Activated naive CD4-positive, alpha-beta T cell treated with anti-CD3 and anti-CD28 coated beads, Interleukin-2, amount 50 U/mL, for 72 hours (primary cell): ENCODE measurements around the gene TJAP1. TPM values are rescaled to one million over a fixed set of nuclear protein-coding genes. Genes with fewer than 3 reads are reported as not detected.

ENCODE experiments used
- ATAC-seq, 2 donors: fragments of 150-1000 bp; cut with Tn5 transposase; 2 replicates each; pipeline ENCODE4 v1.10.0; 2021; ENCODE audit warnings: mild to moderate bottlenecking in 2 of 2, moderate library complexity in 2 of 2
- DNase-seq, 2 donors: peaks; one replicate each; pipeline ENCODE4 v3.0.0; 2021 to 2022; ENCODE audit warnings: low spot score in 2 of 2
- H3K27ac Mint-ChIP-seq, 2 donors: one replicate each; pipeline ENCODE4 v1.8.0; 2022; ENCODE audit warnings: mild to moderate bottlenecking in 2 of 2, mixed read lengths in 2 of 2
- H3K36me3 Mint-ChIP-seq, 2 donors: one replicate each; pipeline ENCODE4 v1.8.0; 2022; ENCODE audit warnings: mixed read lengths in 2 of 2
- H3K9me3 Mint-ChIP-seq, 2 donors: one replicate each; pipeline ENCODE4 v1.8.0; 2022; ENCODE audit warnings: mixed read lengths in 2 of 2
- total RNA-seq, 2 donors: library from RNA; stranded (reverse); gene quantifications; one replicate each; pipeline ENCODE4 v1.2.3, GENCODE V29; 2022

TJAP1 gene
- total RNA-seq = 10 to 100 TPM; 23.0 to 35.0 TPM

DNA sequence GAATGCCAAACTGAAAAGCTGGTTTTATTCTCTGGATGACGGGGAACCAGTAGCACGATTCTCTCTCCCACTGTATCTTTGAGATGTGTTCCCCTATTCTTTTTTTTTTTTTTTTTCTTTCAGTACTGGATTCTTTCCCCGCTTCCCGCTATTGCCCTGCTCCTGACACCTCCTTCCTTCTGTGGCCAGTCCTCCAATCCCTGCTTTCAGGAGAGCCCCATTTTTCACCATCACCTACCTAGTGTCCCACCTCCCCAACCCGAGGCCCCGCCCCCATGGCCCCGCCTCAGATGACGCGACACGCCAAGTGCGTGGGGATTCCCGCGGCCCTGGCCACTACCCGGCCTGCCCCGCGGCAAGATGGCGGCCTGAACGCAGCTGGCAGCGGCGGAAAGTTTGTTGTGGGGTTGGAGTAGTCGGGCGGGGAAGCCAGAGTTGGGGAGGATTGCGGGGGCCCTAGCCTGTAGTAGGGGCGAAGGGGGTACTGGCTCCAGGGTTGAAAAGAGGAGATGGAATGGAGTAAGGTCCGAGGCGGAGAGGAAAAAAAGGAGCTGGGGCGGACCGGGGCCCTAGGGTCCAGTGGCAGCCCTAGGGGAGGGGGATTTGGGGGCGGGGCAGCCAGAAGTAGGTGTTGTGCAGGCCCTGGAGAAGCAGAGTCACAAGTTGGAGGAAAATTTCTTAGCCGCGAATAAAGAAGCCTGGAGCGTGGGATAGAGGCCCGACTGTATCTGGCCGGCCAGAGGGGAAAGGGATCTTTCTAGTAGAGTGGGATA lies at the start of gene TJAP1:
TJAP1 (plus strand) TSS at position 336 of the 773 bp plus-strand sequence. CDS start 21,432 bp downstream, outside the sequence.
- H3K9me3 Mint-ChIP-seq = no peaks in the 10 kb centered on the region
- peak; percentile 93 to 99 for DNase-seq
- peak within 1 kb of the TSS; percentile 91 to 96 for H3K27ac Mint-ChIP-seq
- peaks cover 6 to 9% of the 10 kb centered on the region in 2 donors for H3K36me3 Mint-ChIP-seq
- peak; percentile 100 for ATAC-seq

GRCh38 chr6:43428112-43428570 lies 49.2 kb upstream of the TJAP1 start:
- DNase-seq = no peak
- peak overlapping the region; percentile 86 to 99 for H3K27ac Mint-ChIP-seq
- no peak for ATAC-seq
- peaks cover 0 to 8% of the 10 kb centered on the region in 2 donors for H3K36me3 Mint-ChIP-seq
- H3K9me3 Mint-ChIP-seq = no peaks in the 10 kb centered on the region

DNA sequence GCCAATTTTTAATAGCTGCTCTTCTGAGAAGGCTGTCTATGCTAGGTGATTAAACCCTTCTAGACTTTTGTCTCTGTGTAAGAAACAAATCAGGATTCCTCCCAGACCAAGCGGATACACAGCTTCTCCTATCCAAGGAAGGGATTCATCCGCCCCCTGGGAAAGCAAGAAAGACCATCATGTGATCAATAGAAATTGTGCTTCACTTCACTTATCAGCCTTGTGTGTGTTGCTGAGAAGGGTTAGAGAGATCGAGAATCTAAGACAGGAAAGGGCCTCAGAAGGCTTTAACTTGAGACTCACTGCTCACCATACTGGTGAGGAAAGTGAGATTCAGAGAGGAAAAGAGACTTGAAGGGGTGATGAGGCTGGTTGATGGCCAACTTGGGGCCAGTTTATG lies 48.5 kb upstream of the TJAP1 start:
- Mint-ChIP-seq H3K27ac (peak overlapping the region; percentile 86 to 99), H3K36me3 (peaks cover 0 to 8% of the 10 kb centered on the region in 2 donors), H3K9me3 (no peaks in the 10 kb centered on the region)
- ATAC-seq (no peak), DNase-seq (no peak)

DNA sequence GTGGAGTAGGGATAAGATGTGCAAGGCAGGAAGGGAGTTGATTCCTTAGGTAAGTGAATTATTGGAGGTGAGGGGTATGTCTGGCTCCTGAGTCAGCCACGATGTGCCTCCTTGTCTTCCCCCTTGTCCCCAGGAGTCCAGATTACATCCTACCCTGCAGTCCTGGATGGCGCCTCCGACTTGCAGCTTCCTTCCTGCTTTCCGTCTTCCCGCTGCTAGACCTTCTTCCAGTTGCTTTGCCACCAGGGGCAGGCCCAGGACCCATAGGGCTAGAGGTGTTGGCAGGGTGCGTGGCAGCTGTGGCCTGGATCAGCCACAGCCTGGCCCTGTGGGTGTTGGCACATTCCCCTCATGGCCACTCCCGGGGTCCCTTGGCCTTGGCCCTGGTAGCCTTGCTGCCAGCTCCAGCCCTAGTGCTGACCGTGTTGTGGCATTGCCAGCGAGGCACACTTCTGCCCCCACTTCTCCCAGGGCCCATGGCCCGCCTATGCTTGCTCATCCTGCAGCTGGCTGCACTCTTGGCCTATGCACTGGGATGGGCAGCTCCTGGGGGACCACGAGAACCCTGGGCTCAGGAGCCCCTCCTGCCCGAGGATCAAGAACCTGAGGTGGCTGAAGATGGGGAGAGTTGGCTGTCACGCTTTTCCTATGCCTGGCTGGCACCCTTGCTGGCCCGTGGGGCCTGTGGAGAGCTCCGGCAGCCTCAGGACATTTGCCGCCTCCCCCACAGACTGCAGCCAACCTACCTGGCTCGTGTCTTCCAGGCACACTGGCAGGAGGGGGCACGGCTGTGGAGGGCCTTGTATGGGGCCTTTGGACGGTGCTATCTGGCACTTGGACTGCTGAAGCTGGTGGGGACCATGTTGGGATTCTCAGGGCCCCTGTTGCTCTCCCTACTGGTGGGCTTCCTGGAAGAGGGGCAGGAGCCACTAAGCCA lies 45.1 kb upstream of the TJAP1 start:
- DNase-seq (no peak), ATAC-seq (no peak)
- Mint-ChIP-seq H3K36me3 (peaks cover 0 to 8% of the 10 kb centered on the region in 2 donors), H3K27ac (peak overlapping the region in 1 of 2 donors; percentile 29), H3K9me3 (no peaks in the 10 kb centered on the region)

DNA sequence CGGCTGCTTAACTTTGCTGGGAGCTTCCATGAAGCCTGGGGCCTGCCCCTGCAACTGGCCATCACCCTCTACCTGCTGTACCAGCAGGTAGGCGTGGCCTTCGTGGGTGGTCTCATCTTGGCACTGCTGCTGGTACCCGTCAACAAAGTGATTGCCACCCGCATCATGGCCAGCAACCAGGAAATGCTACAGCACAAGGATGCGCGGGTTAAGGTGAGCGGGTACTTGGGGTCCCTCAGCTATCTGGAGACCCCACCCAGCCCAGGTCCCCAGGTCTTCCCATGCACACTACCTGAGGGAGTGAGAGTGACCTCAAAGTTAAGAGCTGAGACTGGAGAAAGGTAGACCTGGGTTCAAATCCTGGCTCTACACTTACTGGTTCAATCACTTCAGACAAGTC lies 44.2 kb upstream of the TJAP1 start:
- H3K36me3 Mint-ChIP-seq = peaks cover 0 to 4% of the 10 kb centered on the region in 2 donors
- ATAC-seq (no peak), DNase-seq (no peak)
- no peak overlapping the region for H3K27ac Mint-ChIP-seq
- H3K9me3 Mint-ChIP-seq = no peaks in the 10 kb centered on the region

GRCh38 chr6:43434001-43434840 lies 43.1 kb upstream of the TJAP1 start:
- ATAC-seq = no peak
- Mint-ChIP-seq H3K9me3 (no peaks in the 10 kb centered on the region), H3K27ac (peak overlapping the region; percentile 36 to 74), H3K36me3 (no peaks in the 10 kb centered on the region)
- DNase-seq = no peak

DNA sequence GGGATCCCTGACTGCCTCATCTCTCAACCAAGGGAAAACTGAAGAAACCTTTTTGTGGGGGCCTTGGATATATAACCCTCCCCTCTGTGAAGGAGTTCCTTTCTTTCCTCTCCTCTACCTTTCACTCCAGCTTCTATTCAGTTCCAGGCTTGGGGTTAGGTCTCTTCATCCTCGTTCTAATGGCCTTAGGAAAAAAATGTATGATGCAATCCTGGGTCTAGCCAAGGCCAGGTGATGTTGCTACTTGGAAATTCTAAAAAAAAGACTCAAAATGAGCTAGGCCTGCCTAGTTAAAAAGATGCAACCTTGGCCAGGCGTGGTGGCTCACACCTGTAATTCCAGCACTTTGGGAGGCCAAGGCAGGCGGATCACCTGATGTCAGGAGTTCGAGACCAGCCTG lies 42.4 kb upstream of the TJAP1 start:
- DNase-seq (no peak), ATAC-seq (no peak)
- Mint-ChIP-seq H3K27ac (no peak overlapping the region), H3K9me3 (no peaks in the 10 kb centered on the region), H3K36me3 (no peaks in the 10 kb centered on the region)

- ATAC-seq = no peak
- H3K27ac Mint-ChIP-seq = no peak overlapping the region
These were observed 41.5 kb upstream of the TJAP1 start for GRCh38 chr6:43435682-43436437.

GRCh38 chr6:43436577-43437282 lies 40.6 kb upstream of the TJAP1 start:
- peak in 1 of 2 donors; percentile 41 for ATAC-seq
- Mint-ChIP-seq H3K36me3 (no peaks in the 10 kb centered on the region), H3K9me3 (no peaks in the 10 kb centered on the region), H3K27ac (no peak overlapping the region)
- no peak for DNase-seq

More at GRCh38 chr6:43435682-43436437, 41.5 kb upstream of the TJAP1 start:
- no peak for DNase-seq
- Mint-ChIP-seq H3K9me3 (no peaks in the 10 kb centered on the region), H3K36me3 (no peaks in the 10 kb centered on the region)

DNA sequence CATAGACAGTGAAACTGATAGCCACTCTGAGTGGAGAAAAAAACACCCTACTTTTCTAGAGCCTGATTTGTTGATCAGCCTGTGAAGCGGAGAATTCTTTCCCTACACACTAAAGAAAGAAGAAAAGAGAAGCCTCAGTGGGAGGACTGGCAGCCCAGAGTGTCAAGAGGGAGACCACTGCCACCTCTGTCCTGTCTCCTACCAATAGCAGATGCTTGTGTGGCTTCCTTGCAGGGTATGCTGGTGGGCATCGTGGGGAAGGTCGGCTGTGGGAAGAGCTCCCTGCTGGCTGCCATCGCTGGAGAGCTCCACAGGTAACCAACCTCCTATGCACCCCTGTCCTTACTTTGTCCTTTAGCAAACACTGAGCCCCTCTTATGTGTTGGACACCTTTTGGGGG lies 39.7 kb upstream of the TJAP1 start:
- Mint-ChIP-seq H3K9me3 (no peaks in the 10 kb centered on the region), H3K36me3 (no peaks in the 10 kb centered on the region)
- DNase-seq = no peak

GRCh38 chr6:43442935-43443334 lies 34.4 kb upstream of the TJAP1 start:
- peak overlapping the region in 1 of 2 donors; percentile 86 for H3K27ac Mint-ChIP-seq
- H3K9me3 Mint-ChIP-seq = no peaks in the 10 kb centered on the region
- no peaks in the 10 kb centered on the region for H3K36me3 Mint-ChIP-seq
- ATAC-seq = no peak
- DNase-seq = no peak

More for the DNA sequence above, 39.7 kb upstream of the TJAP1 start:
- H3K27ac Mint-ChIP-seq = peak overlapping the region in 1 of 2 donors; percentile 4
- ATAC-seq = no peak

DNA sequence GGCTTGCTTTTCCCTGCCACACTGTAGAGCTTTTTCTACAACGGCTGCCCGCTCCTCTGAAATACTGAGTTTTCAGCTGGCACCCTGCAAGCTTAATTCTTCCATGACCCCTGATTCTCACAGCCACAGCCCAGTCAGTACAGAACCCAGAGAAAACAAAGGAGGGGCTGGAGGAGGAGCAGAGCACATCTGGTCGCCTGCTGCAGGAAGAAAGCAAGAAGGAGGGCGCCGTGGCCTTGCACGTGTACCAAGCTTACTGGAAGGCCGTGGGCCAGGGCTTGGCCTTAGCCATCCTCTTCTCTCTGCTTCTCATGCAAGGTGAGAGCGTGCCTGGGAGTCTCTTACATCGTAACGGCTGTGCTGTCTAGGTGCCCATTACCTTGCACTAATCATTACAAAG lies 33.3 kb upstream of the TJAP1 start:
- H3K9me3 Mint-ChIP-seq = no peaks in the 10 kb centered on the region
- H3K27ac Mint-ChIP-seq = no peak overlapping the region
- no peak for DNase-seq
- ATAC-seq = no peak
- no peaks in the 10 kb centered on the region for H3K36me3 Mint-ChIP-seq

DNA sequence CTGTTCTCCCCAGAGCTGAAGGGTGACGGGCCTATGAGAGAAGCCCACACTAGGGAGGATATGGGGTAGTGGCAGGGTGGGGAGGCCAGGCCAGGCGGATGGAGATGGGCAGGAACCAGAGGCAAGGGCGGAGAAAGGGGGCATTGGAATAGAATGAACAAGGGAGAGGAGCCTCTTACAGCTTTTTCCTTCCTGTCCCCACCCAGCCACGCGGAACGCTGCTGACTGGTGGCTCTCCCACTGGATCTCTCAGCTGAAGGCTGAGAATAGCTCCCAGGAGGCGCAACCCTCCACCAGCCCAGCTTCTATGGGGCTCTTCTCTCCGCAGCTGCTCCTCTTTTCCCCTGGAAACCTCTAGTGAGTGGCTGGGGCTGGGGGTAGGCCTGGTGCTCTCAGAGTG lies 32.8 kb upstream of the TJAP1 start:
- Mint-ChIP-seq H3K9me3 (no peaks in the 10 kb centered on the region), H3K27ac (no peak overlapping the region), H3K36me3 (no peaks in the 10 kb centered on the region)
- ATAC-seq (no peak), DNase-seq (no peak)

DNA sequence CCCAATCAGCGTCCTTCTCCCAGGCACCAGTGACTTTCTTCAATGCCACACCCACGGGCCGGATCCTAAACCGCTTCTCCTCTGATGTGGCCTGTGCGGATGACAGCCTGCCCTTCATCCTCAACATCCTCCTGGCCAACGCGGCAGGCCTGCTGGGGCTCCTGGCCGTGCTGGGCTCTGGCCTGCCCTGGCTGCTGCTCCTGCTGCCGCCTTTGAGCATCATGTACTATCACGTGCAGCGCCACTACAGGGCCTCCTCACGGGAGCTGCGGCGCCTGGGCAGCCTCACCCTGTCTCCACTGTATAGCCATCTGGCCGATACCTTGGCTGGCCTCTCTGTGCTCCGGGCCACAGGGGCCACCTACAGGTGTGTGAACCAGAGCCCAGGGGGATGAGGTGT lies 31.8 kb upstream of the TJAP1 start:
- peak overlapping the region; percentile 17 to 46 for H3K27ac Mint-ChIP-seq
- no peaks in the 10 kb centered on the region for H3K36me3 Mint-ChIP-seq
- no peaks in the 10 kb centered on the region for H3K9me3 Mint-ChIP-seq
- DNase-seq (no peak), ATAC-seq (no peak)

- peak overlapping the region in 1 of 2 donors; percentile 34 for H3K27ac Mint-ChIP-seq
- DNase-seq (no peak), ATAC-seq (no peak)
- no peaks in the 10 kb centered on the region for H3K36me3 Mint-ChIP-seq
- H3K9me3 Mint-ChIP-seq = no peaks in the 10 kb centered on the region
These were observed 29.8 kb upstream of the TJAP1 start for GRCh38 chr6:43447604-43448003.
